ENCODE data around the gene SUMO2.
A peak's percentile ranks its signal among the peaks of the same experiment; 100 is the strongest.

Gene SUMO2

GRCh38 chr17:75182319-75182568 is 515 bp downstream of the SUMO2 start:
- H3K4me3 ChIP-seq (ENCODE audit: low read depth, low read length) = peak overlapping the region; percentile 67
- TF ChIP-seq CTCF (IDR thresholded peaks at IDR 0.05; ENCODE audit: borderline replicate concordance, insufficient read depth, low read depth, low read length) = no peak

- no peak for TF ChIP-seq CTCF (IDR thresholded peaks at IDR 0.05; ENCODE audit: borderline replicate concordance, insufficient read depth, low read depth, low read length)
- H3K4me3 ChIP-seq (ENCODE audit: low read depth, low read length) = peak overlapping the region; percentile 67
These were observed 996 bp downstream of the SUMO2 start for GRCh38 chr17:75181608-75182318.

GRCh38 chr17:75181110-75181509 is 1.6 kb downstream of the SUMO2 start:
- peak overlapping the region; percentile 67 for H3K4me3 ChIP-seq (ENCODE audit: low read depth, low read length)
- no peak for TF ChIP-seq CTCF (IDR thresholded peaks at IDR 0.05; ENCODE audit: borderline replicate concordance, insufficient read depth, low read depth, low read length)

GRCh38 chr17:75178453-75178852 is 4.3 kb downstream of the SUMO2 start:
- H3K4me3 ChIP-seq (ENCODE audit: low read depth, low read length) = no peak overlapping the region
- no peak for TF ChIP-seq CTCF (IDR thresholded peaks at IDR 0.05; ENCODE audit: borderline replicate concordance, insufficient read depth, low read depth, low read length)

- TF ChIP-seq CTCF (IDR thresholded peaks at IDR 0.05; ENCODE audit: borderline replicate concordance, insufficient read depth, low read depth, low read length) = no peak
- no peak overlapping the region for H3K4me3 ChIP-seq (ENCODE audit: low read depth, low read length)
These were observed 6.1 kb downstream of the SUMO2 start for GRCh38 chr17:75176625-75177024.

- no peak for TF ChIP-seq CTCF (IDR thresholded peaks at IDR 0.05; ENCODE audit: borderline replicate concordance, insufficient read depth, low read depth, low read length)
- H3K4me3 ChIP-seq (ENCODE audit: low read depth, low read length) = no peak overlapping the region
These were observed 7.8 kb downstream of the SUMO2 start for GRCh38 chr17:75174996-75175395.

GRCh38 chr17:75173526-75173925 is 9.2 kb downstream of the SUMO2 start:
- TF ChIP-seq CTCF (IDR thresholded peaks at IDR 0.05; ENCODE audit: borderline replicate concordance, insufficient read depth, low read depth, low read length) = no peak
- no peak overlapping the region for H3K4me3 ChIP-seq (ENCODE audit: low read depth, low read length)
